IPS DF 6.9 (cell line): ENCODE results near the gene KBTBD12.

Experiments
- DNase-seq: peaks from one replicate; pipeline ENCODE4 v3.0.0-alpha.2; 2013; ENCODE audit warnings: low read depth, low spot score
- H3K27ac ChIP-seq: one replicate; pipeline ENCODE4 v1.5.1; 2013; ENCODE audit warnings: low read length, control low read depth
- H3K27me3 ChIP-seq: 2 replicates; pipeline ENCODE4 v1.6.1; 2013; ENCODE audit warnings: mild to moderate bottlenecking, low read length; ENCODE audit not compliant: control insufficient read depth, insufficient read depth
- H3K36me3 ChIP-seq: 2 replicates; pipeline ENCODE4 v1.6.1; 2013; ENCODE audit warnings: low read length; ENCODE audit not compliant: control insufficient read depth, insufficient read depth
- H3K4me1 ChIP-seq: 2 replicates; pipeline ENCODE4 v1.6.1; 2013; ENCODE audit warnings: low read length; ENCODE audit not compliant: control insufficient read depth, insufficient read depth
- H3K4me3 ChIP-seq: 2 replicates; pipeline ENCODE4 v1.5.1; 2013; ENCODE audit warnings: mild to moderate bottlenecking, low read length
- H3K9me3 ChIP-seq: 2 replicates; pipeline ENCODE4 v1.6.1; 2013; ENCODE audit warnings: low read length, inconsistent platforms; ENCODE audit not compliant: control insufficient read depth, insufficient read depth
- WGBS: extraction: QIAGEN DNeasy Blood & Tissue Kit; methylation state at CpG from one replicate; pipeline ENCODE4 v1.1.7; 2013; ENCODE audit warnings: mixed read lengths, missing lambda C conversion rate; ENCODE audit not compliant: insufficient read length, insufficient coverage; 5-methylcytosine and 5-hydroxymethylcytosine counted together

Gene KBTBD12

DNA sequence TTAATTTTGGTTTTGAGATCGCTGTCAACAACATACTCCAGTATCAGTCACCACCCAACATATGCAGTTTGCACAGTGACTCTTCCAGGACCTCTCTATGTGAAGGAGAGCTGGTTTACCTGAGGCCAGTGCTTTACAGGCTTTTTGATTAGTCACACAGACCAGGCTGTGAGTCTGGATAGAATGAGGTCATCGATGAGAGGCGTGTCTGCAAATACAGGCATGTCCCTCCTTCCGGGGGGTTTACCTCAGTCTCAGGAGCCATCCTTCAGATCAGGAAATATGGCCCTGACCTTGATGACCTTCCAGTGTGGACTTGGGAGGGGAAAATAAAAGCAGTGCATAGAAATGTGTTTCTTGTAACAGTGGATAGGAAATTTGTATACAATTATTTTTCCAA, 46.9 kb downstream of the KBTBD12 start:
- H3K9me3 ChIP-seq = no peaks in the 10 kb centered on the region
- H3K4me3 ChIP-seq = no peak overlapping the region
- no peaks in the 10 kb centered on the region for H3K27me3 ChIP-seq
- H3K27ac ChIP-seq = no peak overlapping the region
- no CpG with 5 or more reads among the region's 4 CpGs for WGBS
- H3K4me1 ChIP-seq = no peaks in the 10 kb centered on the region
- H3K36me3 ChIP-seq = no peaks in the 10 kb centered on the region
- DNase-seq = no peak

DNA sequence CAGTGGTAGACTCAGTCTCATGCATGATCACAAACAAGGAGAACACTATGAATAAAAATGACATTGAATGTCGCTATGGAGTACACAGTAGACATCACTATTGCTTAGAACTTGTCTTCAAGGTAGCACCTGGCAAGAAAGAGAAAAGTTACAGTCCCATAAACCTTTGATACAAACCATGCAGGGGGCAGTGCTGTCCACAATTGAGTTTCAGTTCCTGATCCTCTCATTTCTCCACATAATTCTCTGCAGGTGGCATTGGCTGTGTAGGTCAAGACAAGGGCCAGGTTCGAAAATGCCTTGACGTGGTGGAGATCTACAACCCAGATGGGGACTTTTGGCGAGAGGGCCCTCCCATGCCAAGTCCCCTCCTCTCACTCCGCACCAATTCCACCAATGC, 47.9 kb downstream of the KBTBD12 start:
- Histone ChIP-seq H3K27ac (no peak overlapping the region), H3K27me3 (no peaks in the 10 kb centered on the region), H3K4me1 (no peaks in the 10 kb centered on the region), H3K9me3 (no peaks in the 10 kb centered on the region), H3K36me3 (no peaks in the 10 kb centered on the region), H3K4me3 (no peak overlapping the region)
- WGBS = no CpG with 5 or more reads among the region's 5 CpGs
- no peak for DNase-seq

DNA sequence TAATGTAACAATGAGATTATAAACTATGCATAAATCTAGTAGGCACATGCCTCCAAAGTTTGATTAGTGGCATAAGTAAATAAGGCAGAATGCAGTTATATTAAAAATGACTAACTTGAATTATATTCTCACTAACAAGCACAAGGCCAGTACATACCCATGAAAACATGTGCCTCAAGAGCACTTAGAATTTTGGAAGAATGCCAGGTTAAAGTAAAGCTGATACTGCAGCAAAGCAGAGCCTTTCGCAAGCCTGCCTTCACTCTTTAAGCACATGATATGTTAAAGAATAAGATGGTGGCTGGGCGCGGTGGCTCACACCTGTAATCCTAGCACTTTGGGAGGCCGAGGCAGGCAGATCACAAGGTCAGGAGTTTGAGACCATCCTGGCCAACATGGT, 49.0 kb downstream of the KBTBD12 start:
- WGBS = no CpG with 5 or more reads among the region's 4 CpGs
- no peak for DNase-seq
- Histone ChIP-seq H3K27me3 (no peaks in the 10 kb centered on the region), H3K9me3 (no peaks in the 10 kb centered on the region), H3K4me3 (no peak overlapping the region), H3K27ac (no peak overlapping the region), H3K36me3 (no peaks in the 10 kb centered on the region), H3K4me1 (no peaks in the 10 kb centered on the region)

DNA sequence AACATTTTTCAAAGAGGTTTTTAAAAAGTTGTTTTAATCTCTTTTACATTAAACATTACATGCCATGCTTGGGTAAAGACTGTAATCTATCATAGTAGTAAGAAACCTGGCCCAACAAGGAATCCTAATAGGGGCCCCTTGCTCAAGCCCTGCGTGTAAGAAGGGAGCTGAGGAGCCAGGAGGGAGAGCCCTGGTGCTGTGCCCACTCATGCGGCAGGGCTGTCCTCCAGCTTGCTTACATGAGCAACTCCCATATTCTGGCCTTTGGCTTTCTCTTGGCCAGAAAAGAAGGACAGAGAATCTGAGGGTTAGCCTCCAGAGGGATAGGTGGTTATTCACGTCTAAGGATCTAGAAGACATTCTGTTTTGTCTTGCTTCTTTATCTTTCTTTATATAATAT, 49.8 kb downstream of the KBTBD12 start:
- no CpG with 5 or more reads among the region's 3 CpGs for WGBS
- no peaks in the 10 kb centered on the region for H3K9me3 ChIP-seq

DNA sequence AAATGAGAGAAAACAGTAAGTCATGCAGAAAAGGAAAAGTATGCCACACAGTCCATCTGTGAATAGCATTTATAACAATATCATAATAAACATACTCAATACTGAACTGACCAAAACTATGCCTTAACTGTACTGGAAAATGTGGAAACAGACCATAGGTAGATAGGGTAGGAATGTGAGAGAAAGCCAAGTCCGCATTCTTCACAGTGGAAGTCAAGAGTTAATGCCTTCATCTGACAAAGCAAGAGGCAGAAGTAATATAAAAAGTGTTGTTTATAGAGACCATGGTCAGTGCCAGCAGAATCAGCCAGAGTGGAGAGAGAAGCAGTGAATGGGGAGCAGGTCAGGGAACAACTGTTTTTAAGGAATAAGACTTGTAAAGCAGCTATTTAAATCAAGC, 52.3 kb downstream of the KBTBD12 start:
- Histone ChIP-seq H3K27me3 (no peaks in the 10 kb centered on the region), H3K4me1 (no peaks in the 10 kb centered on the region), H3K4me3 (no peak overlapping the region), H3K36me3 (no peaks in the 10 kb centered on the region), H3K27ac (no peak overlapping the region), H3K9me3 (no peaks in the 10 kb centered on the region)
- no peak for DNase-seq
- WGBS = no CpG with 5 or more reads among the region's 1 CpG

More for the DNA sequence above, 49.8 kb downstream of the KBTBD12 start:
- DNase-seq = no peak
- no peaks in the 10 kb centered on the region for H3K27me3 ChIP-seq
- no peak overlapping the region for H3K27ac ChIP-seq
- H3K36me3 ChIP-seq = no peaks in the 10 kb centered on the region
- no peak overlapping the region for H3K4me3 ChIP-seq
- no peaks in the 10 kb centered on the region for H3K4me1 ChIP-seq

DNA sequence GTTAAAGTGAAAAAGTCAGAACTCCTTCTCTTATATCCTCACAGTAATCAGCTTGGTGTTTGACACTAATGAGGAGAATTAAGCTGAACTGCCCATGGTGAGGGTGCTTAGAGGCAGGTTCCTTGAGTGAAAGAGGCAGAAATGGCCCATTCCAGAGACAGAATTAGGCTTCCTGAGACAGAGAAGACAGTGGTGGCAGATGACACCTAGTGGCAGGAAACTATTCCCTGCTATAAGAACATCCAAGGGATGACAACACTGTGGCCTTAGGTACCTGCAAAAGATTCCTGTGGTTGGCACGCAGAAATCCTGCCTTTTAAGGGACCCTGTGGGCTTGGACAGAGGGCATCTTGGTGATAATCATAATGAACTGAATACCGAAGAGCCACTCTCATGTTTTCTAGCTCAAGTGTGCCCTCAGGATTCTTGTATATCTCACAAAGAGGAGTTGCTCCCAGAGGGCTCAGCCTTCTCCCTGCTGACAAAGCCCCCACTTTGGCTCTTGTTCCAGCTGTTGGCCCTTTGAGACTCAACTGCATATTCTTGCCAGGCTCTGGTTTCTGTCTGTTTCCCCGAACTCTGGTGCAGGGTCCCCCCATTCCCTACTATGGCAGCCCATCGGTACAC, 56.0 kb downstream of the KBTBD12 start:
- Histone ChIP-seq H3K27me3 (no peaks in the 10 kb centered on the region), H3K9me3 (no peaks in the 10 kb centered on the region), H3K4me1 (no peaks in the 10 kb centered on the region), H3K4me3 (no peak overlapping the region), H3K27ac (no peak overlapping the region), H3K36me3 (no peaks in the 10 kb centered on the region)
- WGBS = no CpG with 5 or more reads among the region's 4 CpGs
- peak; percentile 43 for DNase-seq

DNA sequence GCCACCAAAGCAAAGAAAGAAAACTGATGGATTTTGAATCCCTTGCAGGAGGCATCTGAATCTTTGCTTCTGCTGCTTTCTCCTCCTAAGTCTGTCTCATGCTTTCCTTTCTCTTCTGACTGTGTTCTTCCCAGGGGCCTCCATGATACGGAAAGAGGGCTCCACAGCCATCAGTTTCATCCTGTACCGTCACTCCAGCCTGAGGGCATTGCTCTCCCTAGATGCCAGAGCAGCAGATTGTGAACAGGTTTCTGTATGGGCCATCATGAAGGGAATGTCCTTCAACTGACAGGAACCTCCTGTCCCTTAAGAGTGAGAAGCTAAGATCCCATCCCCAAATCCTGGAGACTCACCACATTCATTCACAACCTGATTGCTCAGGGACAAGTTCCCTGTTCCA, 59.2 kb downstream of the KBTBD12 start:
- Histone ChIP-seq H3K4me1 (no peaks in the 10 kb centered on the region), H3K4me3 (no peak overlapping the region), H3K27ac (no peak overlapping the region), H3K27me3 (peaks cover 2% of the 10 kb centered on the region; the same call in 1 of the 2 replicates), H3K9me3 (no peaks in the 10 kb centered on the region), H3K36me3 (no peaks in the 10 kb centered on the region)
- no CpG with 5 or more reads among the region's 2 CpGs for WGBS
- DNase-seq = no peak

DNA sequence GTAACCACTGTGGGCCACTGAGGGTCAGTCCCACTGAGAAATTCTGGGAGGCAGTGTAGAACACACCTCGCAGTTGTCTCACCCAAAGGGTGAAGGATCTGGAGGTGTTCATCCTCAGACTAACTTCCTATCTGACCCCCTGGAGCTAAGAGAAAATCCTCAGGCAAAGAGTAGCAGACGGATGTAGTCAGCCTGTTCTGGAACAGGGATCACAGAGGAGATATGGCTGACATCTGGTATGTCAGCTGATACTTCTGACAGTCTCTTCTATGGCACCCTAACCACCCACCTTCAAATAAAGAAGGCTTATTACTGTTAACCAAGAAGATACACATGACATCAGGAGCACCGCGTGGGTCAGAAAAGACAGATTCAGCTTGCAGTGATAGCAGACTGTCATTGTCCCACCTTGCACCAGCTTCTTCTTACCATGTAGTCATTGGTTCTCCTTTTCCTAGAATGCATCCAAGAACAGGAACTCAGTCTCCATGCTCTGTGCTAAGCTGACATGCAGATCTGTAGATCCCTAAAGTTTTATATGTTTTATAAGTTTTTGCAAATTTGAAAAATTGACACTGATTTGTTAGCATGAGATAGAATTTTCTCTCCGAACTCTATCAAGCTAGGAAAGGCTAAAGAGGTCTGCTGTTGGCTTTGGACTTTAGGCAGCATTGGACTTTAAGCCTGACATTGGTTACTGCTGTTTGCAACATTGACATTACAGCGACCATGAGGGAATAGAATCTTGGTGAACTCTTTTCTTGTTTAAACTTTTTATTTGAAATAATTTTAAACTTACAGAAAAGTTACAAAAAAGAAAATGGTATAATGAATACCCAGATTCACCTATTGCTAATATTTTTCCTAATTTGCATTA, 60.4 kb downstream of the KBTBD12 start:
- H3K27me3 ChIP-seq = peaks cover 2% of the 10 kb centered on the region; the same call in 1 of the 2 replicates
- H3K27ac ChIP-seq = no peak overlapping the region
- H3K4me1 ChIP-seq = no peaks in the 10 kb centered on the region
- H3K9me3 ChIP-seq = no peaks in the 10 kb centered on the region
- H3K4me3 ChIP-seq = no peak overlapping the region
- no peak for DNase-seq
- H3K36me3 ChIP-seq = no peaks in the 10 kb centered on the region
- no CpG with 5 or more reads among the region's 6 CpGs for WGBS

DNA sequence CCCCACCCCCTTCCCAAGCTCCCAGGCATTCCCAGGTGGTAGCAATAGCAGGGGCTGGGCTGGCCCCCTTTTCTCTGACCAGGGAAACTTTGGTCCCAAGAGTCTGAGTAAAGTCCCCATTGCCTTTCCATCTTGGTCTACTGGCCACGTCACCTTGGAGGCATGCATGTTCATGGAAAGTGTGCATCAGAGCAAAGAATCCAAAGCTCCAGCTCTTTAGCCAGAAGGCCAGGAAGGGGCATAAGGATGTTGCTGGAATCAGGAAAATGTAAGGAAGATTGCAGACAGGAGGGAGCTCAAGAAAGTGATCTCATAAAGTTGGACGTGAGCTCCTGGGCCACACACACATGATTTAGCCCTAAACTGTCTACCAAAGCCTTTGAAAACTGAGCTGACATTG, 63.6 kb downstream of the KBTBD12 start:
- Histone ChIP-seq H3K4me3 (no peak overlapping the region), H3K36me3 (no peaks in the 10 kb centered on the region), H3K9me3 (no peaks in the 10 kb centered on the region), H3K4me1 (no peaks in the 10 kb centered on the region), H3K27ac (no peak overlapping the region), H3K27me3 (peaks cover 2% of the 10 kb centered on the region; the same call in 1 of the 2 replicates)
- WGBS = no CpG with 5 or more reads among the region's 2 CpGs
- no peak for DNase-seq

DNA sequence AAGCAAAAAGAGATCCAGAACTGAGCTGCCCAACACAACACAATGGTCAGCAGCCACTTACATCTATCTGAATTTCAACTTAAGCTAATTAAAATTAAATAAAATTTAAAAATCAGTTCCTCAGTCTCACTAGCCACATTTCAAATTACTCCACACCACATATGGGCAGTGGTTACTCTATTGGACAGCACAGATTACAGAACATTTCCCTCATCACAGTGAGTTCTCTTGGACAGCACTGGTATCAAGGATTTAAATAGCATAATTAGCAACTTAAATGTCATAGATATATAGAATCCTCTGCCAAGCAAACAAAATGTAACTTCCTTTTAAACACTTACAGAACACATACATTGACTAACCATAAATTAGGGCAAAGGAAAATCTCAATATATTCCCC, 64.4 kb downstream of the KBTBD12 start:
- H3K4me3 ChIP-seq = no peak overlapping the region

DNA sequence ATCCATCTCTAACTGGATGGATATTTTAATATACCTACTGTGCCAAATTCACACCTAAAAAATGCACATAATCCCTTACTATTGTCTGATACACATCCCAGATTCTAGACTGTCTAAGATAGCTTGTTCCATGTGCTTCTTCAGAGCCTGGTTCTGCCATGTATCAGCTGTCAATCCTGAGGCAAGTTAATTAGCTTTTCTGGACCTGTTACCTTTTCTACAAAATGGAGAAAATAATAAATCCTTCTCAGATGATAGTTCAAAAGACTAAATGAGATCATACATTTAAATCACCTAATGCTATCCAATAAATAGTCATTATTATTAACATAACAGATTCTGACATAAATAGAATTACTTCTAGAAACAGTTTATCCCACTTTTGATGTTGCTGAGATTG, 66.1 kb downstream of the KBTBD12 start:
- Histone ChIP-seq H3K4me3 (no peak overlapping the region), H3K36me3 (no peaks in the 10 kb centered on the region), H3K9me3 (no peaks in the 10 kb centered on the region), H3K27ac (no peak overlapping the region), H3K4me1 (no peaks in the 10 kb centered on the region), H3K27me3 (peaks cover 2% of the 10 kb centered on the region; the same call in 1 of the 2 replicates)
- no peak for DNase-seq

More for the DNA sequence above, 64.4 kb downstream of the KBTBD12 start:
- H3K36me3 ChIP-seq = no peaks in the 10 kb centered on the region
- no peaks in the 10 kb centered on the region for H3K9me3 ChIP-seq
- H3K27ac ChIP-seq = no peak overlapping the region
- peaks cover 2% of the 10 kb centered on the region; the same call in 1 of the 2 replicates for H3K27me3 ChIP-seq
- no peak for DNase-seq
- H3K4me1 ChIP-seq = no peaks in the 10 kb centered on the region
